Thymus (tissue), 11 donors: Measurements from ENCODE around the gene BNIP5. TPM values are rescaled to one million over a fixed set of nuclear protein-coding genes. Genes with fewer than 3 reads are reported as not detected.
A peak's percentile ranks its signal among the peaks of the same experiment; 100 is the strongest.
"Not testable (repeated sequence)": the region's sequence is repeated elsewhere in the genome, so short reads cannot be mapped to it uniquely, and the experiment has no call there.

Source experiments
- DNase-seq, 9 donors: peaks; one replicate each; pipeline ENCODE4 v3.0.0-alpha.2; 2013; ENCODE audit warnings: low spot score in 9 of 9, low read depth in 6 of 9, missing footprints in 1 of 9
- H3K27ac ChIP-seq, 2 donors: one replicate each; pipeline ENCODE4 v1.5.1; 2013; ENCODE audit warnings: control low read depth in 1 of 2, low read depth in 1 of 2, low read length in 1 of 2, mild to moderate bottlenecking in 1 of 2, moderate library complexity in 1 of 2
- H3K27me3 ChIP-seq, 2 donors: one replicate each; pipeline ENCODE4 v1.5.1; 2013; ENCODE audit warnings: low read length in 1 of 2; ENCODE audit not compliant: control insufficient read depth in 2 of 2, insufficient read depth in 1 of 2
- H3K36me3 ChIP-seq, 2 donors: one replicate each; pipeline ENCODE4 v1.5.1; 2013; ENCODE audit warnings: low read length in 1 of 2, mild to moderate bottlenecking in 1 of 2, moderate library complexity in 1 of 2; ENCODE audit not compliant: control insufficient read depth in 2 of 2, insufficient read depth in 2 of 2
- H3K4me1 ChIP-seq, 2 donors: one replicate each; pipeline ENCODE4 v1.5.1; 2013; ENCODE audit warnings: low read length in 2 of 2; ENCODE audit not compliant: control insufficient read depth in 2 of 2, insufficient read depth in 2 of 2
- H3K4me3 ChIP-seq, 2 donors: one replicate each; pipeline ENCODE4 v1.5.1; 2013; ENCODE audit warnings: low read length in 2 of 2, control low read depth in 1 of 2, mild to moderate bottlenecking in 1 of 2
- H3K9me3 ChIP-seq, 2 donors: one replicate each; pipeline ENCODE4 v1.5.1; 2013; ENCODE audit warnings: low read length in 1 of 2, mild to moderate bottlenecking in 1 of 2; ENCODE audit not compliant: control insufficient read depth in 2 of 2, insufficient read depth in 1 of 2
- WGBS: extraction: QIAGEN DNeasy Blood & Tissue Kit; methylation state at CpG from one replicate; pipeline ENCODE4 v1.1.7; 2013; 5-methylcytosine and 5-hydroxymethylcytosine counted together
- polyA plus RNA-seq: library from polyadenylated mRNA; stranded (reverse); fragments of 200-250 nt; gene quantifications from one replicate; pipeline ENCODE4 v1.2.3, GENCODE V29; 2013
- total RNA-seq: library from RNA; stranded (reverse); fragments of 120-200 nt; gene quantifications from one replicate; pipeline ENCODE4 v1.2.4, GENCODE V29; 2013
- donor health status: healthy.

The BNIP5 gene
- total and polyA plus RNA-seq, 2 donors, result 0.14 to 0.23 TPM

- Histone ChIP-seq H3K27ac (no peak overlapping the region), H3K27me3 (peaks cover 0 to 7% of the 10 kb centered on the region in 2 donors), H3K4me3 (no peak overlapping the region), H3K36me3 (no peaks in the 10 kb centered on the region), H3K9me3 (no peaks in the 10 kb centered on the region), H3K4me1 (peaks cover 0 to 8% of the 10 kb centered on the region in 2 donors)
- no peak for DNase-seq
- 97% methylated on average over 2 of the region's 2 CpGs for WGBS
Observed at GRCh38 chr6:36370638-36371037, 34.0 kb upstream of the BNIP5 start.

GRCh38 chr6:36368921-36369865 is 32.5 kb upstream of the BNIP5 start:
- Histone ChIP-seq H3K4me1 (peaks cover 0 to 15% of the 10 kb centered on the region in 2 donors), H3K27me3 (peaks cover 0 to 3% of the 10 kb centered on the region in 2 donors), H3K9me3 (no peaks in the 10 kb centered on the region), H3K27ac (no peak overlapping the region), H3K36me3 (no peaks in the 10 kb centered on the region), H3K4me3 (no peak overlapping the region)
- WGBS, result 92% methylated on average over 14 of the region's 14 CpGs
- no peak for DNase-seq

- peaks cover 0 to under 1% of the 10 kb centered on the region in 2 donors for H3K9me3 ChIP-seq
- peaks cover 0 to 15% of the 10 kb centered on the region in 2 donors for H3K4me1 ChIP-seq
- H3K27me3 ChIP-seq, result peaks cover 0 to under 1% of the 10 kb centered on the region in 2 donors
- H3K36me3 ChIP-seq, result no peaks in the 10 kb centered on the region
- WGBS, result 92% methylated on average over 1 of the region's 1 CpG
- no peak overlapping the region for H3K27ac ChIP-seq
- no peak for DNase-seq
- H3K4me3 ChIP-seq, result no peak overlapping the region
Observed at GRCh38 chr6:36368421-36368820, 31.7 kb upstream of the BNIP5 start.

- Histone ChIP-seq H3K9me3 (peaks cover 0 to 3% of the 10 kb centered on the region in 2 donors), H3K4me3 (no peak overlapping the region), H3K4me1 (peaks cover 0 to 15% of the 10 kb centered on the region in 2 donors), H3K27ac (no peak overlapping the region), H3K36me3 (no peaks in the 10 kb centered on the region), H3K27me3 (no peaks in the 10 kb centered on the region)
- no peak for DNase-seq
- 98% methylated on average over 3 of the region's 3 CpGs for WGBS
Observed at GRCh38 chr6:36367743-36368142, 31.1 kb upstream of the BNIP5 start.

GRCh38 chr6:36364669-36365479 is 28.2 kb upstream of the BNIP5 start:
- peaks cover 0 to 21% of the 10 kb centered on the region in 2 donors for H3K4me1 ChIP-seq
- peak overlapping the region in 1 of 2 donors; percentile 66 for H3K27ac ChIP-seq
- WGBS, result 84% methylated on average over 18 of the region's 19 CpGs
- no peak overlapping the region for H3K4me3 ChIP-seq
- H3K27me3 ChIP-seq, result no peaks in the 10 kb centered on the region
- no peaks in the 10 kb centered on the region for H3K36me3 ChIP-seq
- no peak for DNase-seq
- H3K9me3 ChIP-seq, result peaks cover 0 to 3% of the 10 kb centered on the region in 2 donors

GRCh38 chr6:36364061-36364635 is 27.5 kb upstream of the BNIP5 start:
- H3K27me3 ChIP-seq, H3K4me3 ChIP-seq, H3K9me3 ChIP-seq, H3K27ac ChIP-seq, H3K36me3 ChIP-seq, DNase-seq: not testable (repeated sequence)
- peaks cover 0 to 18% of the 10 kb centered on the region in 2 donors for H3K4me1 ChIP-seq
- WGBS, result 98% methylated on average over 34 of the region's 34 CpGs

GRCh38 chr6:36363371-36363752 is 26.7 kb upstream of the BNIP5 start:
- not testable (repeated sequence) for H3K4me3 ChIP-seq, DNase-seq, H3K27me3 ChIP-seq, H3K36me3 ChIP-seq, H3K9me3 ChIP-seq, H3K27ac ChIP-seq
- H3K4me1 ChIP-seq, result peaks cover 0 to 22% of the 10 kb centered on the region in 2 donors
- 89% methylated on average over 12 of the region's 13 CpGs for WGBS

GRCh38 chr6:36362551-36363370 is 26.1 kb upstream of the BNIP5 start:
- 82% methylated on average over 25 of the region's 25 CpGs for WGBS
- DNase-seq, result no peak
- Histone ChIP-seq H3K27me3 (no peaks in the 10 kb centered on the region), H3K4me3 (no peak overlapping the region), H3K4me1 (peaks cover 3 to 28% of the 10 kb centered on the region in 2 donors), H3K9me3 (peaks cover 0 to 3% of the 10 kb centered on the region in 2 donors), H3K36me3 (no peaks in the 10 kb centered on the region), H3K27ac (no peak overlapping the region)
